PFSK-1 (cell line): Measurements from ENCODE around the gene DNAH11.

Experiments used
- POLR2AphosphoS5 ChIP-seq: IDR thresholded peaks from 2 replicates; pipeline ENCODE4 v1.6.1; 2012; ENCODE audit warnings: low read depth, mild to moderate bottlenecking, control low read depth, low read length, moderate library complexity
- REST ChIP-seq, 2 experiments: IDR thresholded peaks; 2 replicates each; pipeline versions ENCODE4 v1.6.1 to v1.8.0; 2011 to 2012; ENCODE audit warnings: low read depth in 2 of 2, low read length in 2 of 2, control low read depth in 1 of 2, inconsistent platforms in 1 of 2, mild to moderate bottlenecking in 1 of 2, moderate library complexity in 1 of 2; ENCODE audit not compliant: insufficient read depth in 1 of 2
- TAF1 ChIP-seq: IDR thresholded peaks from 2 replicates; pipeline ENCODE4 v1.6.1; 2012; ENCODE audit warnings: low read length, control low read depth, borderline replicate concordance; ENCODE audit not compliant: insufficient read depth

DNA sequence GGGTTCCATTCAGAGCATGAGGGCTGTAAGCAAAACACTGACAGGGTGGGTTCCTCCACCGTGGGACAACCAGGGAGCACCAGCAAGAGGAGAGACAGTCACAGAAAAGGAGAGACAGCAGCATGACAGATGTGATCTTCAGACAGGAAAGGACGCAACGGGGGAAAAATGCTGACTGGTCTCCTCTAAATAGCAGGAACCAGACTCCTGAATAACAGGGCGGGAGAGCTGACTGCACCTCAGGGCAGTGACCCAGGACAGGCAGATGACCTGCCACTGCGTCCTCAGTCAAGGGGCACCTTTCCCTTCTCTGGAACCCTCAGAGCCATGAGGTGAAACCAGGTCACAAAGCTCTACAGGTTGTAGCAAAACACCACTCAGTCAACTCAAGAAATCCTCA lies 365.9 kb downstream of the DNAH11 start:
- TF ChIP-seq REST (IDR thresholded peaks at IDR 0.05; ENCODE audit: insufficient read depth in 1 of 2, low read depth in 2 of 2, low read length in 2 of 2) (no peak), POLR2AphosphoS5 (no peak), TAF1 (no peak)
